Endothelial cell of umbilical vein (primary cell): ENCODE measurements around the gene CLCN4. TPM values are rescaled to one million over a fixed set of nuclear protein-coding genes. Genes with fewer than 3 reads are reported as not detected.

Experiments used
- BruUV-seq: library from RNA; stranded (reverse); fragments of 400-500 nt; replicated peaks from 2 replicates; lab custom pipeline; 2021; lab: Mats Ljungman, UMichigan
- CTCF ChIA-PET: fragments of 300-600, 350-600 bp; sonication (Branson Sonifier 250); formaldehyde crosslinking; loops from one replicate; lab custom pipeline; 2021; ENCODE audit warnings: antibody characterized with exemption, inconsistent platforms; lab: Charles Lee
- POLR2A ChIA-PET: fragments of 300-600, 350-600 bp; sonication (Branson Sonifier 250); formaldehyde crosslinking; loops from one replicate; lab custom pipeline; 2021; ENCODE audit warnings: antibody characterized with exemption, inconsistent platforms; lab: Charles Lee
- DNase-seq: peaks from one replicate; pipeline ENCODE4 v3.0.0-alpha.2; 2011; ENCODE audit warnings: low read depth, low spot score
- FAIRE-seq: peaks from 2 replicates; lab custom pipeline; 2011; peaks lifted over from hg19 to GRCh38; lab: Jason Lieb, UNC
- H2AFZ ChIP-seq: 2 replicates; pipeline ENCODE4 v1.6.0; 2012; ENCODE audit warnings: low read depth, low read length, control low read depth, inconsistent platforms
- H3K27ac ChIP-seq: 2 replicates; pipeline ENCODE4 v1.5.1; 2011; ENCODE audit warnings: low read depth, mild to moderate bottlenecking, control low read depth, low read length, moderate library complexity; ENCODE audit not compliant: insufficient read depth
- H3K27me3 ChIP-seq, 2 experiments: 2 replicates each; pipeline versions ENCODE4 v1.6.0 to v1.6.1; 2011; ENCODE audit warnings: low read length in 2 of 2, mixed read lengths in 1 of 2; ENCODE audit not compliant: control insufficient read depth in 2 of 2, insufficient read depth in 2 of 2
- H3K36me3 ChIP-seq, 2 experiments: 2 replicates in 1 of 2; 3 replicates in 1 of 2; pipeline ENCODE4 v1.5.1; 2011; ENCODE audit warnings: low read length in 2 of 2, mild to moderate bottlenecking in 1 of 2, moderate library complexity in 1 of 2; ENCODE audit not compliant: control insufficient read depth in 2 of 2, insufficient read depth in 2 of 2; ENCODE audit errors: extremely low read depth in 1 of 2
- H3K4me1 ChIP-seq: 3 replicates; pipeline ENCODE4 v1.5.1; 2011; ENCODE audit warnings: mild to moderate bottlenecking, low read length; ENCODE audit not compliant: control insufficient read depth, insufficient read depth; ENCODE audit errors: extremely low read depth
- H3K4me2 ChIP-seq: 2 replicates; pipeline ENCODE4 v1.6.1; 2011; ENCODE audit warnings: low read length, control low read depth, mixed read lengths; ENCODE audit not compliant: insufficient read depth
- H3K4me3 ChIP-seq, 3 experiments: fragments of 200-600 bp in 1 of 3; sonication (generic), shearing (Covaris generic) in 1 of 3; replicated peaks in 1 of 3; 2 replicates each; pipeline ENCODE4 v1.5.1; 2011 to 2016; ENCODE audit warnings: control low read depth in 3 of 3, low read length in 3 of 3, mild to moderate bottlenecking in 2 of 3, inconsistent platforms in 1 of 3, low read depth in 1 of 3, moderate library complexity in 1 of 3; ENCODE audit not compliant: insufficient read depth in 1 of 3
- H3K79me2 ChIP-seq: 2 replicates; pipeline ENCODE4 v1.6.0; 2012; ENCODE audit warnings: low read length, inconsistent platforms; ENCODE audit not compliant: control insufficient read depth, insufficient read depth
- H3K9ac ChIP-seq: replicated peaks from 2 replicates; pipeline ENCODE3; 2011; ENCODE audit warnings: low read length, control low read depth; ENCODE audit not compliant: insufficient read depth; ENCODE audit errors: extremely low read depth
- H3K9me1 ChIP-seq: replicated peaks from 3 replicates; pipeline ENCODE4 v1.6.0; 2011; ENCODE audit warnings: mild to moderate bottlenecking, low read length; ENCODE audit not compliant: control insufficient read depth, insufficient read depth; ENCODE audit errors: extremely low read depth
- H3K9me3 ChIP-seq: replicated peaks from 2 replicates; pipeline ENCODE4 v1.5.1; 2012; ENCODE audit warnings: low read length, inconsistent platforms; ENCODE audit not compliant: control insufficient read depth, insufficient read depth
- H4K20me1 ChIP-seq: replicated peaks from 2 replicates; pipeline ENCODE3; 2011; ENCODE audit warnings: mild to moderate bottlenecking, low read length; ENCODE audit not compliant: control insufficient read depth, insufficient read depth; ENCODE audit errors: extremely low read depth
- CTCF ChIP-seq, 2 donors: IDR thresholded peaks; 1 replicate in 1 of 2; 2 replicates in 1 of 2; pipeline ENCODE4 v1.5.1; 2011; ENCODE audit warnings: low read length in 2 of 2, mild to moderate bottlenecking in 2 of 2, moderate library complexity in 2 of 2, control low read depth in 1 of 2, inconsistent platforms in 1 of 2, low read depth in 1 of 2; ENCODE audit not compliant: insufficient read depth in 1 of 2; ENCODE audit errors: extremely low read depth in 1 of 2
- EZH2 ChIP-seq: IDR thresholded peaks from 2 replicates; pipeline ENCODE4 v1.6.1; 2012; ENCODE audit warnings: borderline replicate concordance, low read depth, mild to moderate bottlenecking, moderate library complexity, low read length, inconsistent platforms; ENCODE audit not compliant: severe bottlenecking
- FOS ChIP-seq: IDR thresholded peaks from 2 replicates; pipeline ENCODE4 v1.6.1; 2011; ENCODE audit warnings: mild to moderate bottlenecking, low read length, moderate library complexity, borderline replicate concordance; ENCODE audit not compliant: insufficient read depth
- GATA2 ChIP-seq: IDR thresholded peaks from 2 replicates; pipeline ENCODE4 v1.7.0; 2011; ENCODE audit warnings: low read depth, mild to moderate bottlenecking, moderate library complexity, mixed read lengths, low read length; ENCODE audit not compliant: insufficient read length, insufficient read depth
- JUN ChIP-seq: IDR thresholded peaks from 2 replicates; pipeline ENCODE4 v1.6.1; 2011; ENCODE audit warnings: borderline replicate concordance, low read depth; ENCODE audit not compliant: insufficient read length, insufficient read depth
- MAX ChIP-seq: IDR thresholded peaks from 2 replicates; pipeline ENCODE4 v1.6.1; 2011; ENCODE audit not compliant: insufficient read depth, insufficient read length
- MYC ChIP-seq: IDR thresholded peaks from one replicate; pipeline ENCODE4 v1.6.1; 2011; ENCODE audit warnings: mild to moderate bottlenecking, low read depth, low read length
- POLR2A ChIP-seq: IDR thresholded peaks from 2 replicates; pipeline ENCODE4 v1.6.1; 2012; ENCODE audit warnings: low read depth, mild to moderate bottlenecking, control low read depth, low read length
- POLR2AphosphoS5 ChIP-seq: IDR thresholded peaks from 2 replicates; pipeline ENCODE4 v1.6.1; 2012; ENCODE audit warnings: low read depth, mild to moderate bottlenecking, control low read depth, low read length, moderate library complexity; ENCODE audit not compliant: insufficient read depth
- dilution Hi-C: fragments of 300-500 bp; cut with MboI; formaldehyde crosslinking; loops from one replicate; pipeline ENCODE4 v1.15.0; 2019; ENCODE audit warnings: low sequenced_read_pairs; ENCODE audit not compliant: extremely low pct_ligation_motif_present
- intact Hi-C: fragments of 100-400 bp; cut with micrococcal nuclease; formaldehyde crosslinking; loops from one replicate; pipeline ENCODE4 v1.10.0; 2022
- polyA plus RNA-seq, 4 experiments: library from polyadenylated mRNA; depleted of rRNA in 3 of 4; stranded (reverse) in 3 of 4; unstranded in 1 of 4; fragments of >200 nt; gene quantifications; 2 replicates each; pipeline versions ENCODE4 v1.2.1 to v1.2.3, GENCODE V29; 2011 to 2012; ENCODE audit warnings: missing spikeins in 1 of 4
- total RNA-seq: library from RNA; stranded (reverse); gene quantifications from 2 replicates; pipeline ENCODE4 v1.2.3, GENCODE V29; 2021

Gene CLCN4
- total and polyA plus RNA-seq, 2 donors (not counting 3 experiments of a cell fraction or from before 2014, with no cell fraction given) = 7.6 to 19.8 TPM

- Histone ChIP-seq H3K4me3 (no peak overlapping the region), H3K27ac (no peak overlapping the region), H3K9ac (no peak overlapping the region), H3K36me3 (peaks cover 0 to 6% of the 10 kb centered on the region in 2 experiments), H3K9me3 (no peaks in the 10 kb centered on the region), H3K79me2 (peaks cover 1% of the 10 kb centered on the region), H2AFZ (no peak overlapping the region), H3K4me1 (peaks cover 15% of the 10 kb centered on the region), H3K4me2 (no peak overlapping the region), H4K20me1 (no peaks in the 10 kb centered on the region), H3K27me3 (no peaks in the 10 kb centered on the region), H3K9me1 (no peaks in the 10 kb centered on the region)
- intact Hi-C loops = no loop called here
- DNase-seq (no peak), FAIRE-seq (no peak)
- no TSS peak for BruUV-seq
- CTCF ChIA-PET = interaction anchor here (1.6 kb wide), 1 partner anchor 11 kb away, joined by 6 read pairs; no protein-coding TSS in a partner anchor
- POLR2A ChIA-PET = no interaction called here
- dilution Hi-C loops = no loop called here
- TF ChIP-seq POLR2A (no peak), EZH2 (no peak), MYC (no peak), GATA2 (no peak), JUN (no peak), POLR2AphosphoS5 (no peak), MAX (no peak), FOS (no peak), CTCF (IDR thresholded peaks at IDR 0.05; ENCODE audit: extremely low read depth in 1 of 2, insufficient read depth in 1 of 2, low read depth in 1 of 2, low read length in 2 of 2) (no peak)
These were observed 48.5 kb upstream of the CLCN4 start for GRCh38 chrX:10108288-10108687.
